GM19455 (cell line): ENCODE measurements around the gene TAOK2.
A peak's percentile ranks its signal among the peaks of the same experiment; 100 is the strongest.

ENCODE experiments used
- ATAC-seq: cut with Tn5 transposase; IDR thresholded peaks from one replicate; pipeline ENCODE4 v1.9.1; 2021; ENCODE audit not compliant: unreplicated experiment

Gene TAOK2

DNA sequence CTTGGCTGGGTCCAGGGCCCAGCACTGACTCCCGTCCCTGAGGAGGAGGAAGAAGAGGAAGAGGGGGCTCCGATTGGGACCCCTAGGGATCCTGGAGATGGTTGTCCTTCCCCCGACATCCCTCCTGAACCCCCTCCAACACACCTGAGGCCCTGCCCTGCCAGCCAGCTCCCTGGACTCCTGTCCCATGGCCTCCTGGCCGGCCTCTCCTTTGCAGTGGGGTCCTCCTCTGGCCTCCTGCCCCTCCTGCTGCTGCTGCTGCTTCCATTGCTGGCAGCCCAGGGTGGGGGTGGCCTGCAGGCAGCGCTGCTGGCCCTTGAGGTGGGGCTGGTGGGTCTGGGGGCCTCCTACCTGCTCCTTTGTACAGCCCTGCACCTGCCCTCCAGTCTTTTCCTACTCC is 13.3 kb downstream of the TAOK2 start:
- no peak for ATAC-seq

DNA sequence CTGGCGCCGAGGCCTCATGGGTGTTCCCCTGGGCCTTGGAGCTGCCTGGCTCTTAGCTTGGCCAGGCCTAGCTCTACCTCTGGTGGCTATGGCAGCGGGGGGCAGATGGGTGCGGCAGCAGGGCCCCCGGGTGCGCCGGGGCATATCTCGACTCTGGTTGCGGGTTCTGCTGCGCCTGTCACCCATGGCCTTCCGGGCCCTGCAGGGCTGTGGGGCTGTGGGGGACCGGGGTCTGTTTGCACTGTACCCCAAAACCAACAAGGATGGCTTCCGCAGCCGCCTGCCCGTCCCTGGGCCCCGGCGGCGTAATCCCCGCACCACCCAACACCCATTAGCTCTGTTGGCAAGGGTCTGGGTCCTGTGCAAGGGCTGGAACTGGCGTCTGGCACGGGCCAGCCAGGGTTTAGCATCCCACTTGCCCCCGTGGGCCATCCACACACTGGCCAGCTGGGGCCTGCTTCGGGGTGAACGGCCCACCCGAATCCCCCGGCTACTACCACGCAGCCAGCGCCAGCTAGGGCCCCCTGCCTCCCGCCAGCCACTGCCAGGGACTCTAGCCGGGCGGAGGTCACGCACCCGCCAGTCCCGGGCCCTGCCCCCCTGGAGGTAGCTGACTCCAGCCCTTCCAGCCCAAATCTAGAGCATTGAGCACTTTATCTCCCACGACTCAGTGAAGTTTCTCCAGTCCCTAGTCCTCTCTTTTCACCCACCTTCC is 13.9 kb downstream of the TAOK2 start:
- ATAC-seq = no peak

DNA sequence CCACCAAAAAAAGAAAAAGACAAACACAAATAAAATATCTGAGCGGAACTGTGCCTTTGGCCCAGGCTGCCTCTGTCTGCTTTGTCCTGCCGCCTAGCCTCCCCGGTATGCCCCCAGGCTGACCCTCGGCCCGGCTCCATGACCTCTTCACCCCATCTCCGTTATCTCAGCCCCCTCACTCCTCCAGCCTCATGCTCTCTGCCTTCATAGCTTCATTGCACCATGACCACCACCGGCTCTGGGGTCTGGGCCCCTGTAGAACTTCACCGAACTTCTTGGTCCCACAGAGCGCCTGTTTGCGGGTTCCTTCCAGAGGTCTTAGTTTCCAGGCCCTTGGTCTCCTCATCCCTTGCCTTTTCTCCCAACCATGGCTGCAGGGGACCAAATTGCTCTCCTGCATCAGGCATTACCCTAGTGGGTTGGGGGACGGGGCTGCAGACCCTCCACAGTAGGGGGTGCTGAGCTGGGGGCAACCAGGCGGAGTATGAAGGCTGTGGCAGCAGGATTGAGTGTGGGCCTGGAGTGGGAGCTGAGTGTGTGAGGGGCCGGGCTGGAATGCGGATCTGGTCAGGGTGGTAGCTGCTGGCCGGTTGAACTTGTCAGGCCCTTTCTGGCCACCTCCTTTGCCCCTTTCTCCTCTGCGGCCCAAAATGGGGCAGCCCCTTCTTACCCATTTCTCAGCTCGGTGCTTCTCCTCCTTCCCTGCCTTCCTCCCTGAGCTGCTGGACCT is 14.8 kb downstream of the TAOK2 start:
- ATAC-seq = no peak

DNA sequence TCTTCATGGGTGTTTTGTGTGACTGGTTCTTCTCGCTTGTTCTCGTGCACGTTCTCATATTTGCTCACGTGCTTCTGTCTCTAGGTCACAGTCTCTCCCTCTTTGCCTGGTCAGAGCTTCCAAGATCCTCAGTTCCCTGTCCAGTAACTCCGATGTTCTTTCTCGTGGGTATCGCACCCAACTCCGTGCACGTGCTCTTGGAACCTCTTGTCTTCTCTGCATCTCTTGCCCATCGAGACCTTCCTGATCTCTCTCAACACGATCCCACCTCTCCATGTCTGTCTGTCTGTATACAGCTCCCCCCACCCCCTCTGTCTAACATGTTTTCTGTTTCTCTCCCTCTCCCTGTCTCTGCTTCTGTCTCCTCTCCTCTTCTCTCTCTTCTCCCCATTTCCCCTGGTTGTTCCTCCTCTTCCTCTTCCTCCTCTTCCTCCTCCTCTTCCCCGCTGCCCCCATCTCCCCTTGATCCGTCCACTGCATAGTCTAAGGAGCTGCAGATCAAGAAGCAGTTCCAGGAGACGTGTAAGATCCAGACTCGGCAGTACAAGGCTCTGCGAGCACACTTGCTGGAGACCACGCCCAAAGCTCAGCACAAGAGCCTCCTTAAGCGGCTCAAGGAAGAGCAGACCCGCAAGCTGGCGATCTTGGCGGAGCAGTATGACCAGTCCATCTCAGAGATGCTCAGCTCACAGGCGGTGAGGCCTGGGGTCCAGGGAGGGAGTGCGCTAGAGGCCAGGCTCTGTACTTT is 15.6 kb downstream of the TAOK2 start:
- no peak for ATAC-seq

DNA sequence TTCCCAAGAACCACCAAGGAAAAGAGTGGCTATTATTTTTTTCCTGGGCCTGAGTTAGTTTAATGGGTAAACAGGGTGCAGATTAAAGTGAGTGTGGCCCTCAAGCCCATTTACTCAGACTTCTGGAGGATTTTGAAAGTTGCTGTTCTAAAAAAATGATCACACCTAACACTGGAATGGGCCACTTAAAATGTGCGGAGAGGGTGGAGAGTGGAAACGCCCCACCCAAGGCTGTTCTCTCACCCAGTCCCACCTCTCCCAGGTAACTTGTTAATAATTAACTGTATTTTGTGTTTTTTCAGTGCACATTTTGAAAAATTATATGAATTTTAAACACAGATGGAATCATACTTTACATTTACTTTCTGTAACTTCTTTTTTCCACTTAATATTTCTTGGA is 16.4 kb downstream of the TAOK2 start:
- no peak for ATAC-seq

DNA sequence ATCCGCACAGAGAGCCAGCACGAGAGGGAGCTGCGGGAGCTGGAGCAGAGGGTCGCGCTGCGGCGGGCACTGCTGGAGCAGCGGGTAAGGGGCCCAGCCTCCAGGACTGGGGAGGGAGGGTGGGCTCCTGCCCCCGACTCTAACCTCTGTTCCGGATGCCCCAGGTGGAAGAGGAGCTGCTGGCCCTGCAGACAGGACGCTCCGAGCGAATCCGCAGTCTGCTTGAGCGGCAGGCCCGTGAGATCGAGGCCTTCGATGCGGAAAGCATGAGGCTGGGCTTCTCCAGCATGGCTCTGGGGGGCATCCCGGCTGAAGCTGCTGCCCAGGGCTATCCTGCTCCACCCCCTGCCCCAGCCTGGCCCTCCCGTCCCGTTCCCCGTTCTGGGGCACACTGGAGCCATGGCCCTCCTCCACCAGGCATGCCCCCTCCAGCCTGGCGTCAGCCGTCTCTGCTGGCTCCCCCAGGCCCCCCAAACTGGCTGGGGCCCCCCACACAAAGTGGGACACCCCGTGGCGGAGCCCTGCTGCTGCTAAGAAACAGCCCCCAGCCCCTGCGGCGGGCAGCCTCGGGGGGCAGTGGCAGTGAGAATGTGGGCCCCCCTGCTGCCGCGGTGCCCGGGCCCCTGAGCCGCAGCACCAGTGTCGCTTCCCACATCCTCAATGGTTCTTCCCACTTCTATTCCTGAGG is 17.4 kb downstream of the TAOK2 start:
- no peak for ATAC-seq

DNA sequence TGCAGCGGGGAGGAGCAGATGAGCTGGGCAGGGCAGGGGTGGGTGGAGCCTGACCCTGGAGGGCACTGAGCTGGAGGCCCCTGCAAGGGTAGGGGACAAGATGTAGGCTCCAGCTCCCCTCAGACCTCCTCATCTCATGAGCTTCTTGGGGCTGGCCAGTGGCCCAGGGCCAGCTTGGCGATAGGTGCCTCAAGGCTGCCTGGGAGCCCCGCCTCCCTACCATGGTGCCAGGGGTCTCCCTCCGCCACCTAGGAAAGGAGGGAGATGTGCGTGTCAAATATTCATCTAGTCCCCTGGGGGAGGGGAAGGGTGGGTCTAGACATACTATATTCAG is 17.9 kb downstream of the TAOK2 start:
- no peak for ATAC-seq

DNA sequence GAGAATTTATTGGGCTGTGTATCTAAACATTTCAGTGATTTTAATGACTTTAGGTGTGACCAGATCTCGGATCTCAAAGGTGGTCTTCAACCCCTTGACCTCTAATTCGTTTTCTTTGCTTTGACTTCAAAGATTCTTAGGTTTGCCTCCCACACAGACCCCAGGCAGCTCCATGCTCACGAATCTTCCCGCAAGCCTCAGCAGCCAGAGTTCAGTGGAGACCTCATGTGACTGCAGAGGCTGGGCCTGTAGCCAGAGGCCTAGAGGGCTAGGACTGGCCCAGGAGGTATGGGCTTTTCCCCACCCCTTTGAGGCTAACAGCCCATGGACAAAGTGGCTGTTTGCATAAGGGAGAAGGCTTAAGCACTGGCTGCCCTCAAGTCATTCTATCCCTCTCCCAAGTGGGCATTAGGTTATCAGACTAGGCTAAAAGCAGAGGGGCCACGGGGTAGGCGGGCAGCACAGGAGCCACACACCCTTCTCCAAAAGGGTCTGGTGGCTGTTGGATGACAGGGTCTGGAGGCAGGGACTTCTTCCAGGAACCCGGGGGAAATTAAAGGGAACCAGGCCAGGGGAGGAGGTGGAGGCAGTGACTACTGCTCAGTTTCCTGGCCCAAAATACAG is 18.8 kb downstream of the TAOK2 start:
- ATAC-seq = no peak

DNA sequence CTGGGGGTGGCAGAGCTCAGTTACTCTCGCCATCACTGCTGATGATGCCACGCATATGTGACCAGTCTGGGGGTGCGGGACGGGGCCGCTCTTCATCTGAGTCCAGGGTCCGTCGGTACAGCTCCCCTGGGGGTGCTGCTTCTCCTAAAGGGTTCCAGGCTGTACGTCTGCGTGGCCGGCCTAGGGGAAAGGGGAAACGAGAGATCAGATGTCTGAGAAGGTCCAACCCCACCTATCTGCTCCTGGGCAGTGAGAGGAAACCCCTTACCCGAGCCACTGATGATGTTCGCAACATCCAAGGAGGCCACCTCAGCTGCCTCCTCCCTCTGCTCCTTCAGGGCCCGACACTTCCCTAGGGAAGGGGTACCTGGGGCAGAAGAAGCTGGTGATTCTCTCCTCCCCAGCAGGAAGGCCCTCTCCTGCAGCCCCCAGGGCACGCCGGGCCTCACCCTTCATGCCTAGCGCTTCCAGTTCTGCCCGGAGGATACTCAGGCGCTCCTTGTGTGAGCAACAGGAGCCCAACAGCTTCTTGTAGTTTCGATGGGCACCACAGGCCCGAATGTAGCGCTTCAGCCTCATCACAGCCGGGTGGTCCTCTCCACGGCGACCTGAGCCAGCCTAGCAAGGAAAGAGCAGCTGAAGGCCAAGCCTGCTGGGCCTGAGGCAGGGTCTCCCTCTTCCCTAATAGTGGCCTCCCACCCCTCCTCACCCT is 19.7 kb downstream of the TAOK2 start:
- ATAC-seq = no peak

DNA sequence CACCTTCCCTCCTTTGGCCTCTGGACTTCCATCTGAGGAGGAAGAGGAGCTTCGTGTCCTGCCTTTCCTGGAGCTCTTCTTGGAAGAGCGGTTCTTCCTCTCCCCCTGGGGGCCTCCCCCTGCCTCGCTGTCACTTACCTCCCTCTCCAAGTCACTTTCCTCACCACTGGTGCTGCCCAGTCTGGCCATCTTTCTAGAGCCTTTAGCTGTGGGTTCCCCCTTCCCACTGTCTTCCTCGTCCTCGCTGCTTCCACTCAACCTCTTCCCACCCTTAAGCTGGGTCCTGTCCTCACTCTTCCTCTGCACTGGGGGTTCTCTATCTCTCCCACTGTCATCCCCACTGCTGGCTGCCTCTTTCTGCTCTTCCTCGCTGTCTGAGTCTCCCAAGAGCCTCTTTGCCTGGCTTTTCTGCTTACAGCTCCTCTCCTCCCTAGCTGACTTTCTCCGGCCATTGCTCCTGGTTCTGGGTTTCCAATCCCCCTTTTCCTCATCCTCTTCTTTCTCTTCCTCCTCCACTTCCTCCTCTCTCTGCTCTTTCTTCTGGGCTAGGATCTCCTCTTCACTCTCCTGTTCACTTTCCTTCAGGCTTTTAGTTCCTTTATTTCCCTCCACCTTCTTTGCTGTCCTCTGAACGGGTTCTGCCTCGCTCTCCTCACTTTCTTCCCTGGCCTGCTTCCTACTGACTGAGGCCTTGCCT is 20.4 kb downstream of the TAOK2 start:
- ATAC-seq = no peak

DNA sequence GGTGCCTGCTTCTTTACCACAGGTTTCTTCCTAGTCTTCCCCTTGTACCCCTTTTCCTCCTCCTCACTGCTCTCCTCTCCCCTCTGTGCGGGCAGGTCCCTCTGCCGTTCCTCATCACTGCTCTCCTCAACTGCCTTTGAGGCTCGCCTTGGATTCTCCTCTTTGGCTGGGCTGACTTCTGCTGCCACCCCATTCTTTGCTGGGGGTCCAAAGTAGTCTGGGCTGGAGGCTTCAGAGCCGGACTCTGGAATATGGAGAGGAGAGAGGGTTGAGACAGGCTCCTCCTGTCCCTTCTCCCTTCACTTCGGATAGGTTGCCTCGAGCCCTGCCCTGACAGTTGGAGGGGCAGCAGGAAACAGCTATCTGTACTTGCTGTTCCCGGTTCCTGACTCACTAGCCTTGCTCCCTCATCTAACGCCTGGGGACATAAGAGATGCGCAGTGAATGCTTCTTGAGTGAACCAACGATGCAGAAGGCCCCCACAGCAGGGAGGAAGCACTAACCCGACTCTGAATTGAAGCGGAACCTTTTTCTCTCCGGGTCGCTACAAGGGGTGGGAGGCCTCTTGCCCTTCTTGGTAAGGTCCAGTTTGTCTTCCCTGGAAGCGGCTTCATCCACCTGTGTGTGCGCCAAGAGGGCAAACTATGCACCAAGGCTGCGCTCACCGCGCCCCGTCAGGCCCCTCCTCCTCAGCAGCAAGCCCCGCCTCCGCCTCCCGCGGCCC is 21.1 kb downstream of the TAOK2 start:
- peak; percentile 42 for ATAC-seq

DNA sequence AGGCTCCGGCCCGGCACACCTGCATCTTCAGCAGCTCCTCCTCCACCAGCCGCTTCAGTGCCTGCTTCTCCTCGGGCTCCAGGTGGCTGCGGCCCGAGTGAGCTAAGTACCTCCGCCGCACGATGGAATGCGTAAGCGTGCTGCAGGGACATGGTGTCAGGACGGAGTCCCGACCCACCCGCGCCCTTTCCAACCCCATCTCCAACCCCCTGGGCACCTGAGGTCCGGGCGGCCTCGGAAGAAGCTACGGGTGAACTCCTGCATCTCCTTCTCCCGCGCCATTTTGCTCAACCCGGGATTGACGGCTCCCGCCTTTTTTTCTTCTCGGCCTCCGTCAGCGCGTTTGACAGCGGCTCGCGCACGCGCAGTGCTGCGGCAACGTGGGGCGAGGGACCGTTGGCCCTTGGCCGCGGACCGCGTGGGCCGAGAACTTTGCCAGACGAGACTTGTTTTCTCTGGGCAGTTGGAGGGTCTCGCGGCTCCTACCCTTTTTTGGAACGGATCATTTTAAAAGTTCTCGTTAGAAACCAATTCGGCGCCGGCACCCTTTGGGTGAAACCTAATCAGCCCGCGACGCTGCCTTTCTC is 21.7 kb downstream of the TAOK2 start, which contains the start of gene HIRIP3:
TSS of gene HIRIP3 (minus strand) at position 294 of the 587 bp plus-strand sequence. CDS start at position 282, 12 bp downstream.
- ATAC-seq = peak; percentile 49

DNA sequence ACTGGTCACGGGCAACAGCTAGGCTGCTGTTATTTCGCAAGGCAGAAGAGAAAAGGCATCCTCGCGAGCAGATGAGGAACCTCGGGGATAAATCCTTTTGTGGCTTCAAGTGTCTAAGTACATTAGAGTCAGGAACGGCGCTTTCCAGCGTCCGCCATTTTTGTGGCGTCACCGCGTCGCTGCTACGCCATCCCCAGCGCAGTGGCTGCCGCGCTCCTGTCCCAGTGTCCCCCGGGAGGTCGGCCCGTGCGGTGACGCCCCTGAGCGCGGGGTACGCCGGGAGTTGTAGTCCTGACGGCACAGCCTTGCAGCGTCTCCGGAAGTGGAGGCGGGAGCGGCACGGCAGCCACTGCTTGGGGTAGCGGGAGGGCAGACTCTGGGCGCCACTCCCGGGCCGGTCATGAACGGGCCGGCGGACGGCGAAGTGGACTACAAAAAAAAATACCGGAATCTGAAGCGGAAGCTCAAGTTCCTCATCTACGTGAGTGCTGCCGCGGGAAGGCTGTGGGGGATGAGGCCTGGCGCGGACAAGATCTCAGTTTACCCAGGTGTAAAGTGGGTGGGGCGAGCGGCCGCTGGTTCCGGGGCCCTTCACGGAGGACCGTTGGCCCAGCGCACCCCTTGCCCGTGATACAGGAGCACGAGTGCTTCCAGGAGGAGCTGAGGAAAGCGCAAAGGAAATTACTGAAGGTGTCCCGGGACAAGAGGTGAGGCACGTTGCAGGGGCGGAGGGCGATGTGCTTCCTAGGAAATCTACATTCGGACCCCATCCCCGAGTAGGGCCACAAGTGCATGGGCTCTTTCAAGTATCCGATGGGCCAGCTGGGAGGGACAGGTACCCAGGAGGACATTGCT is 22.5 kb downstream of the TAOK2 start, which contains the start of gene INO80E:
TSS of gene INO80E (plus strand) at position 331 of the 855 bp plus-strand sequence. CDS start at position 401, 70 bp downstream.
- ATAC-seq = peak; percentile 90

DNA sequence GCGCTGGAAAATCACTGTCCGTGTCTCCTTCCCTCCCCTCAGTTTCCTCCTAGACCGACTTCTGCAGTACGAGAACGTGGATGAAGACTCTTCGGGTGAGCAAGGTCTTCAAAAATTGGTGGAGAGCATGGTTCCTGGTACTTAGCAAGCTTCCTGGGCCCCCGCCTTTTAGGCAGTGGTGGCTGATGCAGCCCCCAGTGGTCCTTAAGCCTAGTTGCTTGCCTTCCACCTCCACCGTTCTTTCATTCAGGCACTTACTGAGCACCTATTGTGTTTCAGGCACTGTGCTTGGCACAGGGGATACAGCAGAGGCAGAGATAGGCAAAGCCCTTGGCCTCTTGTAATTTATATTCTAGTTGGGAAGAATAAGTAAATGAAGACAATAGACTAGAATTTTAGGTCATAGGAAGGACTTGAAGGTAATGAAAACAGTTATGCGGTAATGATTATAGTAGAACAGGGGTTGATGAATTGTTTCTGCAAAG is 23.1 kb downstream of the TAOK2 start:
- ATAC-seq = no peak

DNA sequence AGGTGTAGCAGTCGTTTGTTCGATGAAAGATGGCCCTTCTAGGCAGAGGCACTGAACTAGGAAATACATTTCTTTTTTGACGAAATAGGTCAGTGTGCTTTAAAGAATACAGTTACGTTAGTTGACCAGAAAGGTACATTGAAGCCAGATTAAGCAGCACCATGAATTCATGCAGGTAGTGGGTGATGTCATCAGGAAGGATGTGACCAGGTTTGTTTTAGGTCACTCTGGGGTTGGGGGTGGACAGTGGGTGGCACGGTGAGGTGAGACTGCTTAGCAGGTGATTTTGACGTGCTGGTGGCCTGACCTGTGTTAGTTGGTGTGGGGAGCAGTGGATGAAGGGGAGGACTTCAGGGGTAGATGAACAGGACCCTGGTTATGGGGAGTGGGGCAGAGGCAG is 25.9 kb downstream of the TAOK2 start:
- no peak for ATAC-seq

DNA sequence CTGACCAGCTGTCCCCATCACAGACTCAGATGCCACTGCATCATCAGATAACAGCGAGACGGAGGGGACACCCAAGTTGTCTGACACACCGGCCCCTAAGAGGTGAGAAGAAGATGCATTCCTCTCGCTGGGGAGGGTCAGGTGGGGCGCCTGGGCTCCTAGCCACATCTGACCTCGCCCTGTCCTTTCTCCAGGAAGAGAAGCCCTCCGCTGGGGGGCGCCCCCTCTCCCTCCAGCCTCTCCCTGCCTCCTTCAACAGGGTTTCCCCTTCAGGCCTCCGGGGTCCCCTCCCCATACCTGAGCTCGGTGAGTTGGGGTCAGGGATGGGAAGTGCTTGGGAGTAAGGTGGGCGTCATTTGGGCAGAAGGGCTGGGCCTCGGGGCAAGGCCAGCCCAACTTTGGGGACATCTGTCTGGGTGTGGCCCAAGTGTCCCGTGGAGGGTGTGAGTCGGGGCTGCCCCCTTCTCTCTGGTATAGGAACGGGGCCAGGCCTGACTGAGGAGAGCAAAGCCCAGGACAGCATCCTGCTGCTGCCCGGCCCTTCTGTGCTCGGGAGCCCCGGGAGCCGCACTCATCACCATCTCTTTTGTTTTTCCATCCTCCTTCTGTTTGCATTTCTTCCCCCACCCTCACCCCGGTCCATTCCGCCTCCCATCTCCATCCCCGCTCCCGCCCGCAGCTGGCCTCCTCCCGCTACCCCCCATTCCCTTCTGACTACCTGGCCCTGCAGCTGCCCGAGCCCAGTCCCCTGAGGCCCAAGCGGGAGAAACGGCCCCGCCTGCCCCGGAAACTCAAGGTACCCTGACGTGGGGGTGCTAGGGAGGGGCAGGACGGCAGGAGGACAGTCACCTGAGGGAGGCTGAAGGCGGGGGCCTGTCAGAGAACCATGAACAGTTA is 27.3 kb downstream of the TAOK2 start:
- no peak for ATAC-seq
